C4-2B (cell line): ENCODE measurements around the gene IL10RA.

Source experiments
- H3K27ac ChIP-seq: fragments of 450-650 bp; 2 replicates; pipeline ENCODE4 v1.5.1; 2017
- ZFX ChIP-seq: fragments of 450-650 bp; IDR thresholded peaks from 2 replicates; pipeline ENCODE4 v1.6.1; 2017
- TF ChIP-seq, protein P1 (sequence below): fragments of 450-650 bp; conservative IDR thresholded peaks from 2 replicates; pipeline ENCODE4 v1.5.1; 2017; ENCODE audit warnings: mild to moderate bottlenecking

IL10RA gene

DNA sequence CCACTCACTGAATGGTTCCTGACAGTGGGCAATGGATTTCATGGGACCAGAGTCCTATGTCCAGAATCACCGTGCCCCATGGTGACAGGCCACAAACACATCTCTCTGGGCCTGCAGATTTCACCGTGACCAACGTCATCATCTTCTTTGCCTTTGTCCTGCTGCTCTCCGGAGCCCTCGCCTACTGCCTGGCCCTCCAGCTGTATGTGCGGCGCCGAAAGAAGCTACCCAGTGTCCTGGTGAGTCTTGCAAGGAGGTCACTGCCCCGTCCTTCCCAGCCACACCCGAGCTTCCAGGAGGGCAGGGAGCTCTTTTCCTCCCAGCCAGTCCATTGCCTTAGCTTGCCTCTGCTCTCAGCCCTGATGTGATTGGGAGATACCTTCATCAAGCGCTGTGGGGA lies 9.3 kb downstream of the IL10RA start:
- no peak overlapping the region for H3K27ac ChIP-seq
- TF ChIP-seq, protein P1, sequence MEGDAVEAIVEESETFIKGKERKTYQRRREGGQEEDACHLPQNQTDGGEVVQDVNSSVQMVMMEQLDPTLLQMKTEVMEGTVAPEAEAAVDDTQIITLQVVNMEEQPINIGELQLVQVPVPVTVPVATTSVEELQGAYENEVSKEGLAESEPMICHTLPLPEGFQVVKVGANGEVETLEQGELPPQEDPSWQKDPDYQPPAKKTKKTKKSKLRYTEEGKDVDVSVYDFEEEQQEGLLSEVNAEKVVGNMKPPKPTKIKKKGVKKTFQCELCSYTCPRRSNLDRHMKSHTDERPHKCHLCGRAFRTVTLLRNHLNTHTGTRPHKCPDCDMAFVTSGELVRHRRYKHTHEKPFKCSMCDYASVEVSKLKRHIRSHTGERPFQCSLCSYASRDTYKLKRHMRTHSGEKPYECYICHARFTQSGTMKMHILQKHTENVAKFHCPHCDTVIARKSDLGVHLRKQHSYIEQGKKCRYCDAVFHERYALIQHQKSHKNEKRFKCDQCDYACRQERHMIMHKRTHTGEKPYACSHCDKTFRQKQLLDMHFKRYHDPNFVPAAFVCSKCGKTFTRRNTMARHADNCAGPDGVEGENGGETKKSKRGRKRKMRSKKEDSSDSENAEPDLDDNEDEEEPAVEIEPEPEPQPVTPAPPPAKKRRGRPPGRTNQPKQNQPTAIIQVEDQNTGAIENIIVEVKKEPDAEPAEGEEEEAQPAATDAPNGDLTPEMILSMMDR = no peak
- no peak for TF ChIP-seq ZFX

DNA sequence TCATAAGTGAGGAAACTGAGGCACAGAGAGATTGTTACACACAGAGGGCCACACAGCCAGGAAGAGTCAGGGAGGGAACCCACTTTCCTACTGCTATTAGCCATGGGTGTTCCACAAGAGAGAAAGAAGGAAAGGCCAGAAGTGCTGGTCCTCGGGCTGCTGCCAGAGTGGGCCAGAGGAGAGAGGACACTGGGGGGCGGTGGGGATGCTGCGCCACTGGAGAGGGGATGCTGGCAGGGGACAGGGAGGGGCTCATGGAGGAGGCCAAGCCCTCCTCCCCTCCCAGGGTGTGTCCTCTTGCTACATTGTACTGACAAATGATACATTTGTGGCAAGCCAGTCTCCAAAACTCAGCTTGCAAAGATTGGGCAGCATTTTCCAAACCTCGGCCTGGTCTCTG lies 9.9 kb downstream of the IL10RA start:
- no peak overlapping the region for H3K27ac ChIP-seq
- no peak for TF ChIP-seq ZFX
- TF ChIP-seq, protein P1 = no peak

DNA sequence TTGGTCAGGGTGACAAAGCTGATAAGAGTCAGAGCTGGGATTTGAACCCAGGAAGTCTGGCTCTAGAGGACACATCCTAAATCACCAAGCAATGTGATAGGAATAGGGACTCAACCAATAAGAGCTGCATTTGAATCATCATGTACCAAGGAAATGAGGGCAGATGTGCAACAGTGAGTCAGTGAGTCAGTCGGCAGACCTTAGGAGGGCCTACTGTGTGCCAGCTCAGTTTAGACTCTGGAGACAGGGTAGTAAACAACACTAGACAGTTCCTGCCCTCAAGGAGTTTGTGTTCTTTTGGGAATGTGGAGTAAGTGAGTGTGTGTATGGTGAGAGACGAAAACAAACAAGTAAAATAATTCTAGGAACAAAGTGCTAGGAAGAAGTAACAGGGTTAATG lies 11.2 kb downstream of the IL10RA start:
- TF ChIP-seq ZFX = no peak
- TF ChIP-seq, protein P1 = no peak
- no peak overlapping the region for H3K27ac ChIP-seq

DNA sequence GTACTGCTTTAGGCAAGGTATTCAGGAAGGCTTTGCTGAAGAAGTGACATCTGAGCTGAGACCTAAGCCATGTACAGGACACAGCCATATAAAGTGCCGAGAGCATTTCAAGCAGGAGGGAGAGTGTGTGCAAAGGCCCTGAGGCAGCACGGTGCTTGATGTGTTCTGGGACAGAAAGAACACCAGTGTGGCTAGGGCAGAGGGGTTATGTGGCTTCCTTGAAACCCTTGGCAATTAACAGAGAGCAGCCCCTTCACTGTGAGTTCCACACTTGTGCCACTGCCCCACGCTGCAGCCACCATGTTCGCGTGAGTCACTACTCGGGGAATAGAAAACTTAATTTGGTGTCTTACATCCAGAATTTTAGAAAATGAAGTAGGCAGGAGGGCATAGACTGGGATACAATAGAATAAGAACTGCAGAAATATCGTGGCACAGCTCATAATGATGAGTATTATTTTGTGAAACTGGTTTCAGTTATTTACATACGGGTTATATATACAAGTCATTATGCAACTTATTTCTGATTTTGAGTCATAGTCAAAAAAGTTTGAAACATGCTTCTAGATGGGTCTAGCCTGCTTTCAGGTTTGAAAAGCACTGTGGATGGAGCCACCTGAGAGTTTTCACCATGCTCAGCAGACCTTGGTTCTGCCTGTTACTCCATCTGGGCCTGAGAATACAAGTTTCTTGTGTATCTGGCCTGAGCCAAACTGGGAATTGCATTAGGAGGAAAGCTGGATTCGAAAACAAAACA lies 11.8 kb downstream of the IL10RA start:
- no peak overlapping the region for H3K27ac ChIP-seq
- no peak for TF ChIP-seq ZFX
- TF ChIP-seq, protein P1 = no peak

DNA sequence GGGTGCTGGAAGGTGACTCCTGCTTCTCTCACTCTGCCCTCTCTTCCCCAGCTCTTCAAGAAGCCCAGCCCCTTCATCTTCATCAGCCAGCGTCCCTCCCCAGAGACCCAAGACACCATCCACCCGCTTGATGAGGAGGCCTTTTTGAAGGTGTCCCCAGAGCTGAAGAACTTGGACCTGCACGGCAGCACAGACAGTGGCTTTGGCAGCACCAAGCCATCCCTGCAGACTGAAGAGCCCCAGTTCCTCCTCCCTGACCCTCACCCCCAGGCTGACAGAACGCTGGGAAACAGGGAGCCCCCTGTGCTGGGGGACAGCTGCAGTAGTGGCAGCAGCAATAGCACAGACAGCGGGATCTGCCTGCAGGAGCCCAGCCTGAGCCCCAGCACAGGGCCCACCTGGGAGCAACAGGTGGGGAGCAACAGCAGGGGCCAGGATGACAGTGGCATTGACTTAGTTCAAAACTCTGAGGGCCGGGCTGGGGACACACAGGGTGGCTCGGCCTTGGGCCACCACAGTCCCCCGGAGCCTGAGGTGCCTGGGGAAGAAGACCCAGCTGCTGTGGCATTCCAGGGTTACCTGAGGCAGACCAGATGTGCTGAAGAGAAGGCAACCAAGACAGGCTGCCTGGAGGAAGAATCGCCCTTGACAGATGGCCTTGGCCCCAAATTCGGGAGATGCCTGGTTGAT lies 12.6 kb downstream of the IL10RA start:
- TF ChIP-seq, protein P1 = no peak
- no peak for TF ChIP-seq ZFX
- H3K27ac ChIP-seq = no peak overlapping the region

DNA sequence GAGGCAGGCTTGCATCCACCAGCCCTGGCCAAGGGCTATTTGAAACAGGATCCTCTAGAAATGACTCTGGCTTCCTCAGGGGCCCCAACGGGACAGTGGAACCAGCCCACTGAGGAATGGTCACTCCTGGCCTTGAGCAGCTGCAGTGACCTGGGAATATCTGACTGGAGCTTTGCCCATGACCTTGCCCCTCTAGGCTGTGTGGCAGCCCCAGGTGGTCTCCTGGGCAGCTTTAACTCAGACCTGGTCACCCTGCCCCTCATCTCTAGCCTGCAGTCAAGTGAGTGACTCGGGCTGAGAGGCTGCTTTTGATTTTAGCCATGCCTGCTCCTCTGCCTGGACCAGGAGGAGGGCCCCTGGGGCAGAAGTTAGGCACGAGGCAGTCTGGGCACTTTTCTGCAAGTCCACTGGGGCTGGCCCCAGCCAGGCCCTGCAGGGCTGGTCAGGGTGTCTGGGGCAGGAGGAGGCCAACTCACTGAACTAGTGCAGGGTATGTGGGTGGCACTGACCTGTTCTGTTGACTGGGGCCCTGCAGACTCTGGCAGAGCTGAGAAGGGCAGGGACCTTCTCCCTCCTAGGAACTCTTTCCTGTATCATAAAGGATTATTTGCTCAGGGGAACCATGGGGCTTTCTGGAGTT lies 13.3 kb downstream of the IL10RA start:
- no peak overlapping the region for H3K27ac ChIP-seq
- TF ChIP-seq, protein P1 = no peak
- no peak for TF ChIP-seq ZFX
